Psoas muscle (tissue), 8 donors: Measurements from ENCODE around the gene RASA3. TPM values are rescaled to one million over a fixed set of nuclear protein-coding genes. Genes with fewer than 3 reads are reported as not detected.

ENCODE experiments used
- ATAC-seq, 4 donors: fragments of 200-7000 bp; cut with Tn5 transposase; one replicate each; pipeline ENCODE4 v1.9.1; 2020; ENCODE audit warnings: moderate library complexity in 3 of 4, mild to moderate bottlenecking in 2 of 4
- DNase-seq, 2 donors: peaks; one replicate each; pipeline ENCODE4 v3.0.0-alpha.2; 2020
- H3K27ac ChIP-seq: fragments of 200-600 bp; one replicate; pipeline ENCODE4 v1.8.0; 2022
- H3K27me3 ChIP-seq, 3 donors: fragments of 200-600 bp in 1 of 3; one replicate each; pipeline versions ENCODE4 v1.6.1 to v1.8.0; 2013 to 2022; ENCODE audit warnings: low read length in 2 of 3, mild to moderate bottlenecking in 2 of 3, moderate library complexity in 1 of 3; ENCODE audit not compliant: insufficient read depth in 3 of 3
- H3K36me3 ChIP-seq, 2 donors: fragments of 200-600 bp in 1 of 2; one replicate each; pipeline versions ENCODE4 v1.6.1 to v1.8.0; 2013 to 2022; ENCODE audit warnings: low read depth in 1 of 2, mild to moderate bottlenecking in 1 of 2, moderate library complexity in 1 of 2; ENCODE audit not compliant: insufficient read depth in 1 of 2
- H3K4me1 ChIP-seq: fragments of 200-600 bp; one replicate; pipeline ENCODE4 v1.8.0; 2022
- H3K4me3 ChIP-seq: fragments of 200-600 bp; one replicate; pipeline ENCODE4 v1.8.0; 2022; ENCODE audit warnings: mild to moderate bottlenecking
- H3K9me3 ChIP-seq: fragments of 200-600 bp; one replicate; pipeline ENCODE4 v1.8.0; 2022
- CTCF ChIP-seq: fragments of 200-600 bp; IDR thresholded peaks from one replicate; pipeline ENCODE4 v1.8.0; 2022; ENCODE audit warnings: antibody characterized with exemption
- WGBS, 3 donors: extraction: QIAGEN DNeasy Blood & Tissue Kit; methylation state at CpG; one replicate each; pipeline versions ENCODE4 v1.1.6 to v1.1.7; 2013; 5-methylcytosine and 5-hydroxymethylcytosine counted together
- intact Hi-C, 2 donors: fragments of 100-400 bp; cut with DNase I; formaldehyde crosslinking; loops; one replicate each; pipeline versions ENCODE4 v1.11.0 to v1.14.2; 2022
- polyA plus RNA-seq, 3 donors: library from polyadenylated mRNA; stranded (reverse); fragments of 200-250 nt; gene quantifications; one replicate each; pipeline ENCODE4 v1.2.3, GENCODE V29; 2013
- total RNA-seq, 4 donors: library from RNA; stranded (reverse); fragmentation: NEBNext Ultra II Directional in 2 of 4; extraction: Animal tissue kit (Norgen Biotek cat#: 25700) in 2 of 4; gene quantifications; one replicate each; pipeline versions ENCODE4 v1.2.1 to v1.2.4, GENCODE V29; 2021 to 2023
- donor health status: healthy with polysubstance abuse.
- donor health status: DM: no; HTN: no; CAD: no; lungs with moderate emphysema.
- donor health status: Bipolar disorder and iron deficiency.
- donor health status: healthy.
- donor health status: DM: yes; HTN: yes; CAD: no.
- donor health status: DM: no; HTN: no; CAD: no.
- donor health status: DM: no; HTN: no; CAD: no.
- donor health status: DM: yes; HTN: yes; CAD: no.

RASA3 gene
- total and polyA plus RNA-seq, 7 donors = 4.8 to 24.4 (median 13.1) TPM

GRCh38 chr13:114124921-114125320 is 7.5 kb downstream of the RASA3 start:
- no peak for TF ChIP-seq CTCF
- Histone ChIP-seq H3K27ac (peak overlapping the region; percentile 56), H3K36me3 (no peaks in the 10 kb centered on the region), H3K4me3 (no peak overlapping the region), H3K4me1 (peaks cover 77% of the 10 kb centered on the region), H3K9me3 (no peaks in the 10 kb centered on the region), H3K27me3 (no peaks in the 10 kb centered on the region)
- WGBS, 3 donors = 62 to 68% (median 63%) methylated on average over 9 of the region's 9 CpGs
- intact Hi-C loops = loop anchor here in 1 of 2 donors (2.0 kb wide), 1 partner anchor 18 kb away; no protein-coding TSS in a partner anchor
- ATAC-seq = peak; percentile 25 to 57 (median 39)
- peak in 1 of 2 donors; percentile 25 for DNase-seq

GRCh38 chr13:114124431-114124830 is 8.0 kb downstream of the RASA3 start:
- Histone ChIP-seq H3K4me1 (peaks cover 72% of the 10 kb centered on the region), H3K4me3 (no peak overlapping the region), H3K36me3 (no peaks in the 10 kb centered on the region), H3K9me3 (no peaks in the 10 kb centered on the region), H3K27me3 (no peaks in the 10 kb centered on the region), H3K27ac (peak overlapping the region; percentile 56)
- 90 to 94% (median 91%) methylated on average over 18 of the region's 18 CpGs for WGBS, 3 donors
- no peak for ATAC-seq
- TF ChIP-seq CTCF = no peak
- intact Hi-C loops = loop anchor here in 1 of 2 donors (2.0 kb wide), 1 partner anchor 18 kb away; no protein-coding TSS in a partner anchor
- peak in 1 of 2 donors; percentile 19 for DNase-seq

GRCh38 chr13:114123876-114124275 is 8.5 kb downstream of the RASA3 start:
- H3K4me1 ChIP-seq = peaks cover 69% of the 10 kb centered on the region
- intact Hi-C loops = loop anchor here in 1 of 2 donors (2.0 kb wide), 1 partner anchor 17 kb away; no protein-coding TSS in a partner anchor
- 65 to 90% (median 82%) methylated on average over 14 of the region's 14 CpGs for WGBS, 3 donors
- no peak for DNase-seq
- no peak overlapping the region for H3K4me3 ChIP-seq
- H3K27ac ChIP-seq = peak overlapping the region; percentile 30
- TF ChIP-seq CTCF = no peak
- no peaks in the 10 kb centered on the region for H3K36me3 ChIP-seq
- H3K27me3 ChIP-seq = no peaks in the 10 kb centered on the region
- no peak for ATAC-seq
- no peaks in the 10 kb centered on the region for H3K9me3 ChIP-seq

GRCh38 chr13:114123448-114123847 is 9.0 kb downstream of the RASA3 start:
- Histone ChIP-seq H3K4me3 (no peak overlapping the region), H3K4me1 (peaks cover 69% of the 10 kb centered on the region), H3K27ac (peak overlapping the region; percentile 30), H3K9me3 (no peaks in the 10 kb centered on the region), H3K27me3 (no peaks in the 10 kb centered on the region), H3K36me3 (no peaks in the 10 kb centered on the region)
- 64 to 76% (median 71%) methylated on average over 17 of the region's 17 CpGs for WGBS, 3 donors
- intact Hi-C loops = no loop called here
- TF ChIP-seq CTCF = no peak
- ATAC-seq (no peak), DNase-seq (no peak)

GRCh38 chr13:114122591-114123211 is 9.7 kb downstream of the RASA3 start:
- H3K4me3 ChIP-seq = no peak overlapping the region

More at GRCh38 chr13:114122591-114123211, 9.7 kb downstream of the RASA3 start:
- H3K27me3 ChIP-seq = no peaks in the 10 kb centered on the region
- no peak for DNase-seq
- no peak for TF ChIP-seq CTCF
- peaks cover 67% of the 10 kb centered on the region for H3K4me1 ChIP-seq
- H3K36me3 ChIP-seq = no peaks in the 10 kb centered on the region
- no peaks in the 10 kb centered on the region for H3K9me3 ChIP-seq
- no peak for ATAC-seq
- intact Hi-C loops = no loop called here
- peak overlapping the region; percentile 30 for H3K27ac ChIP-seq
- WGBS, 3 donors = 75 to 79% (median 78%) methylated on average over 20 to 26 of the region's 26 CpGs
